ENCODE data around the gene DHX32.

Gene DHX32

DNA sequence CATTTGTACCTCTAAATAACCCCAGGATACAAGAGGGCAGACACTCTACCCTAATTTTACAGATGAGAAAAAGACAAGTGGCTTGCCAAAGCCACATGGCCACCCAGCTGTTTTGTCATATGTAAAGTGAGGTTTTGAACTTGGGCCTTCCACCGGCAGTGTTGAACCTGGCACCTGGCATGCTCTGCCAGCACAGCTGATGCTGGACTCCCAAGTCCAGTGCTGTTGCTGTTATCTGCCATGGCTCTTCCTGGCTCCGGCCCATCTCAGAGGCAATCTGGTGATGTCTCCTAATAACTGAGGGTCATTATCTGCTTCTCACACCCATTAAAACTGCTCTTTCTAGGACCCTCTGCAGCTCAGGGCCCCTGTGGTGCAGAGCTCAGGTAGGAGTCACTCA is 32.7 kb downstream of the DHX32 start:
- DNase-seq (ENCODE audit: low read depth): no peak

DNA sequence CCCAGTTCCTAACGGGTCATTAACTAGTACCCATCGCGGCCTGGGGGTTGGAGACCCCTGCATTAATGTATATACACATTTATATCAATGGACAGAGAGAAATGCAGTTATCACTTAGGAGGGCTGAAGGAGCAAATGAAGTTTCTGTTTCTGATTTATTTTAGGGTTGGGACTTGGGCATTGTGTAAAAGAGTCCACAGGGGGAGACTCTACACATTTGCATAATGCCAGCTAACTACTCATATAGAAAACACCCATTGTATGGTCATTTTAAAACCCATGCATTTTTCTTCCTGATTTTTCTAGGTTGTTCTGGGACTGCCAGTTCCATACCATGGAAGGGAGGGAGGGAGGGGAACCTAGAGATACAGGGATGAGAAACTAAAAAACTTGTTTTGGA is 34.2 kb downstream of the DHX32 start:
- no peak for DNase-seq (ENCODE audit: low read depth)

DNA sequence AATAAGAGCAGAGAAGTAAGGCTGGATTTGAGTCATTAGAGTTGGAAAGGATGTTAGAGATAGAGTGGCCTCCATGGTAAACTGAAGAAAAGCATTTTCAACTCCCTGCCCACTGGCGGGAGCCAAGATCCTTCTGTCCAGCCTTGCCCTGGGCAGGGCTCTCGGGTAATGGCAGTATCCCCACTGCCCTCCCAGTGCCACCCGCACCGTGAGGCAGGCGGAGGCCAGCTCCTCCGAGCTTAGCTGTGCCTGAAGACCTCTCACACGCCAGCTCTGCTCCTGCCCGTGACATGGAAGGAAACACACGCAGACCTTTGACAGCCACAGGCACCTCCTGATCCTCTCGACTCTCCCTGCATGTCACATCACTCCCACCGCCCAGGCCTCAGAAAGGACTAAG is 35.5 kb downstream of the DHX32 start:
- DNase-seq (ENCODE audit: low read depth): no peak

DNA sequence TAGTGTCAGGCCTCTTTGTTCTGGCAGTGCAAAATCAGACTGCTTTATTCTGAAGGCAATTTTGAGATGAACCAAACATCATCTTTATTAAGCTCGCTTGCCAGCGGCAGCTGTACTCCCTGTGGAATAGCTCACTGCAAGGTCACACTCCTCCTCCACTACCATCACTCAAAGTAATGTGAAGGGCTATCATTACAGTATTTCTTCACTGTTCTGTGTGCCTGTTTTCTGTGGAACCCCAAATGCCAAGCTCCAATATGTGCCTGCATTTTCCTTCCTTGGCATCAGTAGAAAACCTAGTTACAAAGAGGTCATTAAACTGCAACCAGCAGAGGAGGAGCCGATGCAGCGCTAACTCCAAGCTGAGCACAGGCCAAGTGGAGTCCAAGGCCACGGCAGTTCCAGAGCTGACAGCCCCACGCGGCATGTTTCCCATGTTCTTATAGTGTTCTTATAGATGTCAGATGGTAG is 36.3 kb downstream of the DHX32 start:
- no peak for DNase-seq (ENCODE audit: low read depth)

DNA sequence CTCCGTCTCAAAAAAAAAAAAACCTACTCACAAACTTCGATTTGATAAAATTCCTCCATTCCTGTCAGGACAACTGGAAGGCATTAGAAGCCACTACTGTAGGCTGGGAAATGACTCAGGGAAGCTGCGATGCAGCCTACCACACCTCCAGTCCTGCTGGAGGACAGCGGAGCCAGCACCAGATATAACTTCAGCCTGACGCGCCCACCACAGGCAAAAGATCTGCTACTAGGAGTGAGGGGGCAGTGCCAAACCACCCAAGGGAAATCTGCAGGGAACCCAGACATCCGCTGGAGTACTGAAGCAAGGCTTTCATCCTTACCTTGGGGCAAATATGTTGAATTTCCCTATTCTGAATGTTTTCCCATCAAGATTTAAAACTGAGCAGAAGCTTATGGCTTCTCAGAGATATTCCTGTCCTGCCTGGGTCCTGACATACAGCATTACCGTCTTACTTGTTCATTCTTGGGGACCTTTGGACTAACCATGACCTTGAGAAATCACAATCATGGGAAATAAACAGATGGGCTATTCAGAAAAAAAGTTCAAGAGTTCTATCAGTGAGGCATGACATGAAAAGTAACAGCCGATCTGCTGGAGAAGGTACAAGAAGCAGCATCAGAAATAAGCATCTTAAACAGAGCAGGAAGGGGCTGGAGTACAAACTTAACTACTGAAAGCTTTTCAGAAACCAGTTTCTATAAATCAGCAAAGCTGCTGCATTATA is 37.3 kb downstream of the DHX32 start:
- no peak for DNase-seq (ENCODE audit: low read depth)

DNA sequence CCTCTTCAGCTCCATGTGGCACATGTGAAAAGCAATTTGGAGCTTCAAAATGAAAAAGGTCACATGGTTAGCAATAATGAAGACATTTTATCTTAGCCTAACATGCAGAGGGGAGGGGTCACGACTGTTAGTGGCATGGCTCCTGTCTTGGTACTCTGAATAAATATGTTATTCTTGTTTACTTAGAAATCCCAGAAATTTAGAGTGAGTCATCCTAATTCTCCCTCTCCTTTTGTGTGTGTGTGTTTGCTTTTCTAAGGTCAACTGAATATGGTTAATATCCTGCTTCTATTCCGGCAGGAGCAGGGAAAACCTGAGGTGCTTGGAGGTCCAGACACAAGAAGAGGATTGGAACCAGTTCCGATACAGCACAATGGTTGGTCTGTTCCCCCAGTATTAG is 40.1 kb downstream of the DHX32 start:
- DNase-seq (ENCODE audit: low read depth): no peak

DNA sequence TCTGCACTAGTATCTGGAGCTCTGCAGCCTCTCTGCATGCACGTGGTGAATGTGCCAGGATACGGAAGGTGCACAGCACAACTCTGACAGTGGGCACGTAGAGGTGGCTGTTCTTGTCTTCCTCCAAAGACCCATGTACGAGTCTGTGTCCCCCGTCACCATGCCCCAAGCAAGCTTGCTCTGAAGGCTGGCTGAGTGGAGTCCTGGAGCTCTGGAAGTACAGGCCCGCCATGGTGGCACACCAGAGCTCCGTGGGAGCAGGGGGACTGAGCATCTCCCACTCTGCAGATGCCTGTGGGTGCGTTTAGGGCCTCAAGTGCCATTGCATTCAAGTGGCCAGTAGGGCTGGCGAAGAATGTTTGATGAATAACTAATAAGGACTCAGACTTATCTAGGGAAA is 40.7 kb downstream of the DHX32 start:
- no peak for DNase-seq (ENCODE audit: low read depth)

DNA sequence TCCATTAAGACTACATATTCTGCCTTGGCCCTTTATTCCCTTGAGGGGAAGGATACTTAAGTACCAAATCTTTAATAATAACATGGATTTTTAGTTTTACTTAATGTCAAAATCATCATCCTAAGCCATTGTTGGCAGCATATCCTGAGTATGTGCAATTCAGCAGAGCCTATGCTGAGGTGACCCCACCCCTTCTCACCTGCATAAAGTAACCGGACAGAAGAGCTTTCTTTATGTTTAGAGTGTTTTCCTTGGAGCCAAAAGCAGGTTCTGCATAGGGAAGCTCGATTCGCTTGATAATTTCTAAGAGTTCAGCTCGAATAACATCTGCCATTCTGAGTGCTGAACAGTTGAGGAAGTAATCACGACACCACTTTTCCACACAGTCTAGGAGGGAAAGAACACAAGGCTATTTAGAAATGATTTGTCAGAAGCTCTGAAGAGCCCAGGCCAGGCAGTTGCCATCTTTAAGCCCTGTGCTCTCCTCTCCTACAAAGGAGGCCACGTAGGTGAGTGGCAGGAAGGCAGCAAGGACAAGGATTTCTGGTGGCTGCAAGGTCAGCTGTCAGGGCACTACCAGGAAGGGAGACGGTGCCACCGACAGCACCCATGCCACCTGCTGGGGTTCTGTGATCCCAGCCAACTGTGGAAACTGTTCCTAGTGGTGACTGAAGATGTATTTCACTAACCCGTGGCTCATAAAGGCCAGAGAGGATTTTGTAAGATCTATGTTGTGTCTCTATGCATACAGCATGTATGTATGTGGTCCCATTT is 42.1 kb downstream of the DHX32 start:
- no peak for DNase-seq (ENCODE audit: low read depth)

DNA sequence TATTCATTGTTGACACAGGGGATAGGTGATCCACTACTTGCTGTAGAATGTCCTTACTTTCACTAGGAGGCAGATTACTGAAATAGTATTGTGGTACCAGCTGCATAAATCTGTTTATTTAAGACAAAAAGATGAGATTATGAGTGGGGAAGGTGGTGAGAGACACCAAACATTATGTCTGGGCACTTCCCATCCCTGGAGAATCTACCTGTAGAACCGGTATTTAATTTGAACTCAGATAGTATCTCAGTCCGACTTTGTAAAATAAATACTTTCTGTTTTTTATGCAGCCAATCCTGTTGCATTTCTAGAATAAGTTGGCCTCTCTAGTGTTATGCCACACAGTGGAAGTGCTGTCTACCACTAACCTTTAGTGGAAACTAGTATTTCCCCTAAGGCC is 44.3 kb downstream of the DHX32 start:
- DNase-seq (ENCODE audit: low read depth): no peak

DNA sequence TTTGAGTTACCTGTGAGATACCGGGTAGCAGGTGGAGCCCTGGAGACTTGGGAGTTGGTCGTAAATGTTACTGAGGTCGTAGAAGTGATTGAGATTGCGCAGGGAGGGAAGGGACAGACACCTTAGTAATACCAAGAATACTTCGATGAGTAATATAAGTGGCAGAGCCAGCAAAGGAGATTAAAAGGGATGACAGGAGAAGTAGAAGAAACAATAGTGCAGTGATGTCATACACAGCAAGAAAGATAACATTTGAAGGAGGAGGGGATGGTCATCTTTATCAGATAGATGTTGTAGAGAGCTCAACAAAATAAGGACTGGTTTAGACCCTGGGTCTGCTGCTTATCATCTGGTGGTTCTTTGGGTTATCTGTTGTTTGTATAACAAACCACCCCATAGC is 52.8 kb downstream of the DHX32 start:
- DNase-seq (ENCODE audit: low read depth): no peak

DNA sequence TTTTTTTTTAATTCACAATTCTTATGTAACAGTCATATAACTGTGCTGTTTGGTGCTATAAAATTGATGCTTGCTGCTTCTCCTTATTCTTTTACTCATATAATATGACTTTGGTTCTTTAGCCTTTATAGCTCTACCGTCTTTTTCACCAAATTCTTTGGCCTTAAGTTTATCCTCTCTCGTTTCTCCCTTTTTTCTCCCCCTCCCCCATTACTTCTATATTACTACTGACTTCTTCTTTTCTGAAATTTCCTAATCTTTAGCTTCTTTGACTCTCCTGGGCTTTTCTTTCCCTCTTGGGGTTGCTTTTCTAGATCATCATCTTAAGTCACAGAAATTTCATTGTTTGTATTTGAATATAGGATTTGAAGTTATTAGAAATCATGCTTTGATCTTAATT is 54.0 kb downstream of the DHX32 start:
- DNase-seq (ENCODE audit: low read depth): no peak

DNA sequence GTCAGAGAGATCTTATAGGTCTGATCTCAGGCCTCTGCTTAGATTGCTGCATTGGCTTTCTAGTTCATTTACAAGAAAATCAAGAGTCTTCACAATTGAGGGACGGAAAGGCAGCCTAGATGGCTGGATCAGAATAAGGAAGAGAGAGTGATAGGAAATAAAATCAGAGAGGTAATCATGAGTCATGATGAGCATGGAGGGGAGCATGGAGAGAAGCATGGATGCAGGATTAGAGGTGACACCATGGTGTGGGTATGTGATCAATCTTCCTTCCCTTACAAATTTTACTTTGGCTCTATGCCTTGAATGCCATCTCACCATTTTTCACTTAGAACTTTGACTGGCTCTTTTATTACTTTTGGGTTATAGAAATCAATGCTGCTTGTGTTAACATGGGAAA is 56.4 kb downstream of the DHX32 start:
- no peak for DNase-seq (ENCODE audit: low read depth)

DNA sequence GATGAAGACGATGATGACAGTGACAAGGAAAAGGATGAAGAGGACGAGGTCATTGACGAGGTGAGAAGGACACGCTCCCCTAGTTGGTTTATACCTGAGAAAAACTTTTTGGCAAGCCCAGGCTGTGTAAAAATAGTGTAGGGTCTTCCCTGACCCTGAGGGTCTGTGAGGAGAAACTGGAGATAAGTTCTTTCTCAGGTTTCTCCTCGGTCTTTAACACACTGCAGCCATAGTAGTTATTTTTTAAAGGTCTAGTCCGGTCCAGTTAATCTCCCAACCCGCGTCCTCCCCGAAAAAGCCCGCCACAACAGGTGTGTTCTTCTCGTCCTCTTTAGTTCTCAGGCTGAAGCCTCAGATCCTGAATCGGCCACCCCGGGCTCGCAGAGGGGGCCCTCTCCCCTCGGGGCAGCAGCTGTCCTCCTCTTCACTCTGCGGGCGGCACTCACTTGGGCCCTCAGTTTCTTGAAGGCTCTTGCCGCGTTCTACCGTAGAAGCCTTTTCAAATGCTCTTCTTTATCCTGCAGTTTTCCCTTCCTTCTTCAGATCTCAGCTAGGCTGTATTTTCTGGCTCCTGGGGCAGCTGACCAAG is 57.3 kb downstream of the DHX32 start:
- no peak for DNase-seq (ENCODE audit: low read depth)

DNA sequence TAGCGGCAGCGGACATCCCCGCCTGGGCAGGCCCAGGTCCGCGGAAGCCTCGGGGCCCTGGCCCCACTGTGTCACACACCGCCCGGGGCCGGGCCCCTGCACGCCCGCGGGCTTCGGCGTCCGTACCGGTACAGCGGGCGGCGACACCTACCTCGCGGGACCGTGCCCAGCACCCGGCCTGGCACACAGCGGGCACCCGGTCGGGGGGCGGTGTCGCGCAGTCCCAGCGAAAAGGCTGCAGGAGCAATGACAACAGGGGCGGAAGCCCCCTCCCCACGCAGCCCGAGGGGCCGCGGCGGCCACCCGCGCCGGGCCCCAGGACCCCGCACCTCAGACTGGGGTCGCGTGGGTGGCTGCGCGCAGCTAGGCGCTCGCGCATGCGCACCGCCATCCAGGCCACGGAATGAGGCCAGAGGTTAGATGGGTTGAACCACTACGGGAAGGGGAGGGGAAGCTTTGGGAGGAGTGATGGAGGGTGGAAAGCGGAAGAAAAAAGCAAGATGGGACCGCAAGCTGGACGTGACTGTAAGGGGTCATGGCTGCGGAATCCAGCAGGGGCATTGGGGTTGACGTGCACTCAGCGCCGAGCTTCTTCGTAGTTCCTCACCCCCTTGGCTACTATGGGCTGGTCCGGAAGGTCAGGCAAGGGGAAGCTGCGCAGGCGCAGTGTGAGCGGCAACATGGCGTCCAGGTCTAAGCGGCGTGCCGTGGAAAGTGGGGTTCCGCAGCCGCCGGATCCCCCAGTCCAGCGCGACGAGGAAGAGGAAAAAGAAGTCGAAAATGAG is 58.0 kb downstream of the DHX32 start, which contains the start of the genes BCCIP and UROS:
BCCIP (plus strand) TSS at position 669 of the 785 bp plus-strand sequence; CDS start at position 681, 12 bp downstream.
UROS (minus strand) TSS at position 381 of the 785 bp plus-strand sequence. CDS start 6,759 bp downstream, outside the sequence.
- peak; percentile 83 for DNase-seq (ENCODE audit: low read depth)

DNA sequence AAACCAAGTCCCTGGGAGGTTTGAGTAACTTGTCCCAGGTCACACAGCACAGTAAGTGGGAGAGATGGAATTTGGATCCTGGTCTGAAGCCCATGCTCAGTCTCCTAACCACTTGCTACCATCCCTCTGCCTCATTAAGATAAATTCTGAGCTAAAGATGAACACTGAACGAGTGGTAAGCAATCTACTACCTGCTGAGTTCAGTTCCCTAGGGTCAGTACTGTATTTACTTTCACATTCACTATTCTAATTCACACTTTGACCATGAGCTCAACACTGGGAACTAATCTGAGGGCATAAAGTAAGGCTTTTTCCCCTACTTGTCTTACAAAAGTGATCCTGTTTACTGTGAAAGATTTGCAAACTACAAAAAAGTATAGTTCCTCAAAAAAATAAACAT is 60.4 kb downstream of the DHX32 start:
- DNase-seq (ENCODE audit: low read depth): no peak

DNA sequence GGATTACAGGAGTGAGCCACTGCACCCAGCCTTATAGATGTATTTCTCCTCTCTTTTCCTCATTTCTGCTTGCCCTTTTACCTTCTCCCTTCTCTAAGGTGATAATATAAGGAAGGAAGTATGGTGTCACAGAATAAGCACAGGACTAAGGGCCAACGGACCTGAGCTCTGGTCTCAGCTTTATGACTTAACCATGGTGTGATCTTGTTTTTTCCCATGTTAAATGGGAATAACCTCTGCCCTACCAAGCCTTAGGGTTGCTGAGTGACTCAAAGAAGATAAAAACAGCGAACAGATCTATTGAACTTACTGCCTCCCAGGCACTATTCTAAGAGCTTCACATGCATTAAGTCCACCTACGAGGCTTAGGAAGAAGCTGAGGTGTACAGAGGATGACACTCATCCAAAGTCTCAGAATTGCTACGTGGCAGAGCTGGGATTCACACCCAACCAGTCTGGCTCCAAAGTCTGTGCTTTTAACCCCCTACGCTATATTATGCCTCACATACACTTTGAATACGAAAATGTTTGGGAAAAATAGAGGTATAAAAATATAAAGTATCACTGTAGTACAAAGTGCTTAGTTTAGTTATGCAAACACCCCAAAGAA is 63.6 kb downstream of the DHX32 start:
- DNase-seq (ENCODE audit: low read depth): no peak

DNA sequence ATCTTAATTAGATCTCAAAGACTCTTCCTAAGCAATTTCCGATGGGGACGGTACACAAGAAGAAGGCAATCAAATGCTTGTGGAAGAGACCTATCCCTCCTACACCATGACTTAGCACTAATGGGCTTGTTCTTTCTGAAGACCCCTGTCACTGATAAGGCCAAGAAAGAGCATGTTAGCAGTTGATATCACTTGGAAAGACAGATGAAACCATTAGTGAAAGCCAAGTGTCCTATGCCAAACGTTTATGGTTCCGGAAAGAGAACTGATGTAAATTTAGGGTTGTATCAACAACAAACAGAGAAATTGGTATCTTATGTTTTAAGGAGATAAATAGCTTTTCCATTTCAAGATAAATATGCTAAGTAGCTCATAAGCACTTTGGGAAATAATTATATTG is 64.5 kb downstream of the DHX32 start:
- DNase-seq (ENCODE audit: low read depth): no peak

DNA sequence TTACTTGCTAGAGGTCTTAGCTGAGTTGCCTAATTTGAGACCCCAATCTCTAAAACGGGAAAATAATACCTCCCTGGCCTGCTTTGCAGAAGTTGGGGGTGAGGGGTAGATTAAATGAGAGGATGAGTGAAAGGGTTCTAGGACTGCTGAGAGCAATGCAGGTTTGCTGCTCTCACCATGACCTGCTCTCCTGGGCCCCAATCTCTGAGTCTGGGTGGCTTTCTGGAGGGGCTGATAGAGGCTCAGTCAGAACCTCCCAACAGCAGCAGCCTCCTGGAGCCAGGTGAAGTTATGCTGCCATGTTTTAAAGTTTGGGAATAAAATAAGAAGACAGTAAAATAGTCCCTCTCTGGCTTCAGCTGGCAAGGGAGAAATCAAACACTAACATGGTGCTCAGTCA is 65.3 kb downstream of the DHX32 start:
- DNase-seq (ENCODE audit: low read depth): no peak

DNA sequence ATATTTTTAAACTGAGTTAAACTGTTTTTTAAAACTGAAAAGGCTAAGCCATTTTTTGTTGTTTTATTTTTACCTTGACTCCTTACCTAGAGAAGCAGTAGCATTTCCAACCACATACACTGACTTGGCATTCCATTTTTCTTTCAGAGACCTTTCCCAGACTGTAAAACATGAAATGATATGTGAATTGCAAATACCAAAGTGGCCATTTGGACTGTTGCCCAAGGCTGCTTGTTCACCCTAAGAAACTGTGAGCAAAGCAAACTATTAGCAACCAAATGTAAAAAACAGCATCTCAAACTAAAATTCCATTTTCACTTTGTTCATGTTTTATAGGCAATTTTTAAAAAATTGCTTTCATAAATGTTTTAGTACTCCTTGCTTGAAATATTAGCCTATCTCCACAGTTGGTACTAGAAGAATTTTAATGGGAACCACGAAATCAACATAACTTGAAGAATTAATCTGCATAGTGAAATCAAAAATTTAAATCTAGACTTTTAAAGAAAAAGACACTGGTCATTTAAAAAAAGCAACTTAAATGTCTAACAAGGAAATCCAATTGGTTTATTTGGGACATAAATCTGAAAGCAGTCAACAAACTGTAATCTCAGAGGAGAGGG is 68.9 kb downstream of the DHX32 start:
- DNase-seq (ENCODE audit: low read depth): no peak

DNA sequence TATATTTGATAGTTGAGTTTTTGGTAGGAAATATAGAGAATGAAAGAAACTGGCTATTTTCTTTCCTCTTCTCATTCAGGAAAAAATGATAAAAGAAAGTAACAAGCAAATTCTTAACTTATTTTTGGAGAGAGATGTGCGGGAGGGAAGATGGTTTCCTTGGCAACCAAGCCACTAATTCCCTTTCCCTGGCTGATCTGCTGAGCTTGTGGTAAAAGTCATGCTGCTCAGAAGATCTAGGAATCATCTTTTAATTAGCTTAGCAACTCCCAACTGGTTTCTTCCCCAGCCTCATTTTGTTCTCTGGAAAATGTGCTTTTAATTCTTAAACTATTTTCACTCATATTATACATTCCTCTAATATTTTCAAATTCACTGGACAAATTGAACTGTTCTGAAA is 69.8 kb downstream of the DHX32 start:
- no peak for DNase-seq (ENCODE audit: low read depth)

DNA sequence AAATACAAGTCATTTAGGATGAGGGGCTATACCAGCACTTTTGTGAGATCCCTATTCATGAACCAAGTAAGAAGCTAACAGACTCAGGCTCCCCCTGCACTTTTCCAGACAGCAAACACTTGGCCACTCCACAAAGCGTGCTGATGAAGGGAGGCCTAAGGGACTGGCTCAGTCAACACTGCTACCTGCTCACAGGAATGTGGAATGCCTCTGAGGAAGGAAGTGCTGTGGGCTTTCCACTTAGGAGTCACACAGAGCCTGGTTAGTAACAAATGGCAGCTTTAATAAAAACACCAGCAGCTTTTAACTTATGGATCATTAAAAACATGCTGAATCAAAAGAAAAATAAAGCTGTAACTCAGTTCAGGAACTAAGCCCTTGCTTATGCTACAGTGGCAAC is 73.0 kb downstream of the DHX32 start:
- no peak for DNase-seq (ENCODE audit: low read depth)

Data from stimulated activated CD8-positive, alpha-beta memory T cell treated with anti-CD3 and anti-CD28 coated beads, Interleukin-12 subunit alpha, Interleukin-12 subunit beta, amount 100 ng/mL, for 4 hours (primary cell).